SU-DHL-6 (cell line): ENCODE results near the gene CXCL8.

ENCODE experiments used
- H2AFZ ChIP-seq: fragments of 200-600 bp; sonication (generic); 2 replicates; pipeline ENCODE4 v1.6.1; 2014; ENCODE audit warnings: low read depth, mild to moderate bottlenecking, moderate library complexity, mixed read lengths, antibody characterized with exemption, low read length; ENCODE audit not compliant: severe bottlenecking
- H3F3A ChIP-seq: fragments of 200-600 bp; shearing (Covaris generic); 2 replicates; pipeline ENCODE4 v1.6.0; 2016; ENCODE audit warnings: antibody characterized with exemption, mild to moderate bottlenecking; ENCODE audit not compliant: insufficient read depth
- H3K27ac ChIP-seq: fragments of 200-600 bp; sonication (generic); 2 replicates; pipeline ENCODE4 v1.5.1; 2016; ENCODE audit warnings: low read depth, mild to moderate bottlenecking, low read length, moderate library complexity, mixed read lengths
- H3K27me3 ChIP-seq: fragments of 200-600 bp; sonication (generic), shearing (Covaris generic); 2 replicates; pipeline ENCODE4 v1.6.0; 2014; ENCODE audit warnings: mild to moderate bottlenecking, low read length
- H3K36me3 ChIP-seq: fragments of 200-600 bp; sonication (generic); 2 replicates; pipeline ENCODE4 v1.6.1; 2014; ENCODE audit warnings: mild to moderate bottlenecking, low read length, mixed read lengths
- H3K4me2 ChIP-seq: fragments of 300-600, 200-600 bp; shearing (Covaris generic), sonication (generic); 2 replicates; pipeline ENCODE4 v1.6.0; 2014; ENCODE audit warnings: low read length, low read depth, mild to moderate bottlenecking; ENCODE audit not compliant: poor library complexity, severe bottlenecking
- H3K4me3 ChIP-seq: fragments of 200-600 bp; sonication (generic); 2 replicates; pipeline ENCODE4 v1.5.1; 2014; ENCODE audit warnings: antibody characterized with exemption, low read length, mild to moderate bottlenecking, mixed read lengths; ENCODE audit not compliant: insufficient read depth, poor library complexity, severe bottlenecking
- H3K79me2 ChIP-seq: fragments of 200-600 bp; sonication (generic); 2 replicates; pipeline ENCODE4 v1.6.1; 2014; ENCODE audit warnings: mild to moderate bottlenecking, low read length, moderate library complexity; ENCODE audit not compliant: insufficient read depth
- H3K9ac ChIP-seq: fragments of 200-600 bp; sonication (generic); 2 replicates; pipeline ENCODE4 v1.7.0; 2014; ENCODE audit warnings: mild to moderate bottlenecking, low read length
- H3K9me2 ChIP-seq: fragments of 200-600 bp; sonication (generic); replicated peaks from 2 replicates; pipeline ENCODE4 v1.6.1; 2014; ENCODE audit warnings: low read length; ENCODE audit not compliant: insufficient read depth
- H3K9me3 ChIP-seq: fragments of 200-600 bp; sonication (generic); 2 replicates; pipeline ENCODE4 v1.6.1; 2014; ENCODE audit warnings: low read length, mixed read lengths; ENCODE audit not compliant: insufficient read depth
- H4K20me1 ChIP-seq: fragments of 200-600 bp; sonication (generic); 2 replicates; pipeline ENCODE4 v1.6.1; 2014; ENCODE audit warnings: low read depth, mild to moderate bottlenecking, antibody characterized with exemption, low read length, moderate library complexity, mixed read lengths
- EZH2phosphoT487 ChIP-seq: fragments of 200-600 bp; sonication (generic), shearing (Covaris generic); conservative IDR thresholded peaks from 2 replicates; pipeline ENCODE4 v1.6.1; 2018; ENCODE audit warnings: mild to moderate bottlenecking, antibody characterized with exemption, low read length, moderate library complexity, mixed read lengths
- TF ChIP-seq, protein P1 (sequence below): fragments of 200-600 bp; sonication (generic); IDR thresholded peaks from one replicate; pipeline ENCODE4 v1.5.1; 2017; ENCODE audit warnings: antibody characterized with exemption, mild to moderate bottlenecking, low read length, moderate library complexity; ENCODE audit not compliant: insufficient read depth, poor library complexity, severe bottlenecking

CXCL8 gene

DNA sequence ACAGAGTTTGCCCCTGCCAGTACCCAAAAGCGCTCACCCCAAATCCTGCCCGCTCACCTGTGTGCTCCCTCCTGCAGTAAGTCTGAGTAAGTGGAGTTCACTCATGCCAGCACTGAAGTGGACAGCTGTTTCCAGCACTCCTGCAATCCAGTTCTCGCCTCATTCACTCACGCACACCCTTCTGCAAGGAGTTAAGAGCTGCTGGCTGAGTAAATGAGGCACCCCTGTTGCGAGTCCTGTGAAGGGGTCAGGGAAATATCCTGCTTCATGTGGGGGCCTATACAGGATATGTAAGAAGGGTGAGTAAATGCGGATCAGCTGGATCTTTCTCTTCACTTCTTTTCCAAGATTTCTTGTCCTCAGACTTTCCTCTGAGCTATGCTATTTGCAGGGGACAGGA is 23.5 kb downstream of the CXCL8 start:
- Histone ChIP-seq H3K4me3 (no peak overlapping the region), H3K27ac (no peak overlapping the region), H3F3A (no peaks in the 10 kb centered on the region), H3K9ac (no peak overlapping the region), H2AFZ (no peak overlapping the region), H3K9me2 (no peaks in the 10 kb centered on the region), H3K9me3 (no peaks in the 10 kb centered on the region), H4K20me1 (no peaks in the 10 kb centered on the region), H3K79me2 (no peaks in the 10 kb centered on the region), H3K36me3 (no peaks in the 10 kb centered on the region), H3K4me2 (no peak overlapping the region), H3K27me3 (no peaks in the 10 kb centered on the region)
- no peak for TF ChIP-seq EZH2phosphoT487
- TF ChIP-seq, protein P1, sequence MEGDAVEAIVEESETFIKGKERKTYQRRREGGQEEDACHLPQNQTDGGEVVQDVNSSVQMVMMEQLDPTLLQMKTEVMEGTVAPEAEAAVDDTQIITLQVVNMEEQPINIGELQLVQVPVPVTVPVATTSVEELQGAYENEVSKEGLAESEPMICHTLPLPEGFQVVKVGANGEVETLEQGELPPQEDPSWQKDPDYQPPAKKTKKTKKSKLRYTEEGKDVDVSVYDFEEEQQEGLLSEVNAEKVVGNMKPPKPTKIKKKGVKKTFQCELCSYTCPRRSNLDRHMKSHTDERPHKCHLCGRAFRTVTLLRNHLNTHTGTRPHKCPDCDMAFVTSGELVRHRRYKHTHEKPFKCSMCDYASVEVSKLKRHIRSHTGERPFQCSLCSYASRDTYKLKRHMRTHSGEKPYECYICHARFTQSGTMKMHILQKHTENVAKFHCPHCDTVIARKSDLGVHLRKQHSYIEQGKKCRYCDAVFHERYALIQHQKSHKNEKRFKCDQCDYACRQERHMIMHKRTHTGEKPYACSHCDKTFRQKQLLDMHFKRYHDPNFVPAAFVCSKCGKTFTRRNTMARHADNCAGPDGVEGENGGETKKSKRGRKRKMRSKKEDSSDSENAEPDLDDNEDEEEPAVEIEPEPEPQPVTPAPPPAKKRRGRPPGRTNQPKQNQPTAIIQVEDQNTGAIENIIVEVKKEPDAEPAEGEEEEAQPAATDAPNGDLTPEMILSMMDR: no peak

GRCh38 chr4:73764513-73764912 is 24.1 kb downstream of the CXCL8 start:
- Histone ChIP-seq H4K20me1 (no peaks in the 10 kb centered on the region), H3K36me3 (no peaks in the 10 kb centered on the region), H3K4me2 (no peak overlapping the region), H3K9ac (no peak overlapping the region), H3F3A (no peaks in the 10 kb centered on the region), H3K4me3 (no peak overlapping the region), H2AFZ (no peak overlapping the region), H3K79me2 (no peaks in the 10 kb centered on the region), H3K9me2 (no peaks in the 10 kb centered on the region), H3K27me3 (no peaks in the 10 kb centered on the region), H3K27ac (no peak overlapping the region), H3K9me3 (no peaks in the 10 kb centered on the region)
- no peak for TF ChIP-seq EZH2phosphoT487
- TF ChIP-seq, protein P1: no peak

- Histone ChIP-seq H3K9ac (no peak overlapping the region), H4K20me1 (no peaks in the 10 kb centered on the region), H3K79me2 (no peaks in the 10 kb centered on the region), H3K27me3 (no peaks in the 10 kb centered on the region), H3K4me3 (no peak overlapping the region), H3K27ac (no peak overlapping the region), H3K9me2 (no peaks in the 10 kb centered on the region), H3K9me3 (no peaks in the 10 kb centered on the region), H2AFZ (no peak overlapping the region), H3K36me3 (no peaks in the 10 kb centered on the region), H3K4me2 (no peak overlapping the region), H3F3A (no peaks in the 10 kb centered on the region)
- TF ChIP-seq, protein P1: no peak
- no peak for TF ChIP-seq EZH2phosphoT487
These were observed 24.9 kb downstream of the CXCL8 start for GRCh38 chr4:73765296-73765695.
